Smooth muscle cell of the brain vasculature (primary cell): ENCODE results near the gene OR2B3.
"Not testable (repeated sequence)": the region's sequence is repeated elsewhere in the genome, so short reads cannot be mapped to it uniquely, and the experiment has no call there.

Source experiments
- DNase-seq: peaks from one replicate; pipeline ENCODE4 v3.0.0-alpha.2; 2012; ENCODE audit warnings: low read depth, low spot score

OR2B3 gene

GRCh38 chr6:29087213-29087612 lies at the start of gene OR2B3:
Gene OR2B3, minus strand, starts transcription at chr6:29087313. Its CDS starts 65 bp downstream, at chr6:29087248.
- DNase-seq: no peak

- no peak for DNase-seq
These were observed 44.6 kb upstream of the OR2B3 start for GRCh38 chr6:29131691-29132090.

- DNase-seq: no peak
These were observed 43.5 kb upstream of the OR2B3 start for GRCh38 chr6:29130644-29131043.

- no peak for DNase-seq
These were observed 42.4 kb upstream of the OR2B3 start for GRCh38 chr6:29129326-29130012.

GRCh38 chr6:29114964-29115363 lies 27.9 kb upstream of the OR2B3 start:
- DNase-seq: not testable (repeated sequence)

- DNase-seq: no peak
These were observed 25.0 kb upstream of the OR2B3 start for GRCh38 chr6:29112135-29112534.

- no peak for DNase-seq
These were observed 20.6 kb upstream of the OR2B3 start, which contains the start of gene OR2J3 for GRCh38 chr6:29107758-29108157. Gene OR2J3, plus strand, starts transcription at chr6:29108058. Its CDS starts 3,833 bp downstream, at chr6:29111891.

GRCh38 chr6:29099190-29099589 lies 12.1 kb upstream of the OR2B3 start, which contains the start of gene OR2J1:
Gene OR2J1, plus strand, starts transcription at chr6:29099490. Its CDS starts 1,453 bp downstream, at chr6:29100943.
- DNase-seq: no peak

GRCh38 chr6:29097803-29098202 lies 10.7 kb upstream of the OR2B3 start:
- no peak for DNase-seq

- no peak for DNase-seq
These were observed 5.8 kb upstream of the OR2B3 start for GRCh38 chr6:29092957-29093356.

- DNase-seq: no peak
These were observed 4.7 kb downstream of the OR2B3 start for GRCh38 chr6:29082457-29082856.

- DNase-seq: no peak
These were observed 5.8 kb downstream of the OR2B3 start for GRCh38 chr6:29081312-29081711.

GRCh38 chr6:29079203-29079602 lies 7.9 kb downstream of the OR2B3 start:
- DNase-seq: no peak

- no peak for DNase-seq
These were observed 15.0 kb downstream of the OR2B3 start for GRCh38 chr6:29071831-29072723.

- no peak for DNase-seq
These were observed 35.4 kb downstream of the OR2B3 start for GRCh38 chr6:29051680-29052079.

GRCh38 chr6:29045075-29045474 lies 42.0 kb downstream of the OR2B3 start, which contains the start of gene OR2W1:
Gene OR2W1, minus strand, starts transcription at chr6:29045175. Its CDS starts 0 bp downstream, at chr6:29045175.
- no peak for DNase-seq
